Right cardiac atrium (tissue), 5 donors: ENCODE results near the gene INTS4. TPM values are rescaled to one million over a fixed set of nuclear protein-coding genes. Genes with fewer than 3 reads are reported as not detected.
"Not testable (repeated sequence)": the region's sequence is repeated elsewhere in the genome, so short reads cannot be mapped to it uniquely, and the experiment has no call there.

ENCODE experiments used
- ATAC-seq, 2 donors: fragments of 200-7000 bp; cut with Tn5 transposase; one replicate each; pipeline versions ENCODE4 v1.8.0 to v1.9.1; 2020; ENCODE audit warnings: moderate library complexity in 2 of 2, mild to moderate bottlenecking in 1 of 2
- DNase-seq, 3 donors: peaks; one replicate each; pipeline ENCODE4 v3.0.0-alpha.2; 2020
- H3K27ac ChIP-seq: one replicate; pipeline ENCODE4 v1.5.1; 2013; ENCODE audit warnings: mild to moderate bottlenecking, low read length, control low read depth, moderate library complexity
- H3K27me3 ChIP-seq: one replicate; pipeline ENCODE4 v1.6.1; 2013; ENCODE audit not compliant: control insufficient read depth, insufficient read depth
- H3K4me1 ChIP-seq: one replicate; pipeline ENCODE4 v1.6.1; 2013; ENCODE audit warnings: low read length; ENCODE audit not compliant: control insufficient read depth, insufficient read depth
- H3K4me3 ChIP-seq: one replicate; pipeline ENCODE4 v1.5.1; 2013; ENCODE audit warnings: low read length, control low read depth
- H3K9me3 ChIP-seq: one replicate; pipeline ENCODE4 v1.6.1; 2013; ENCODE audit warnings: low read length; ENCODE audit not compliant: control insufficient read depth
- WGBS: extraction: QIAGEN DNeasy Blood & Tissue Kit; methylation state at CpG from one replicate; pipeline ENCODE4 v1.1.7; 2013; 5-methylcytosine and 5-hydroxymethylcytosine counted together
- intact Hi-C, 4 donors: fragments of 100-400 bp; cut with DNase I; formaldehyde crosslinking; loops; one replicate each; pipeline versions ENCODE4 v1.11.0 to v1.14.0; 2022 to 2023
- polyA plus RNA-seq: library from polyadenylated mRNA; stranded (reverse); fragments of 200-250 nt; gene quantifications from one replicate; pipeline ENCODE4 v1.2.3, GENCODE V29; 2013
- total RNA-seq, 4 donors: library from RNA; stranded (reverse); fragmentation: NEBNext Ultra II Directional; extraction: Animal tissue kit (Norgen Biotek cat#: 25700); gene quantifications; one replicate each; pipeline ENCODE4 v1.2.1, GENCODE V29; 2021
- donor health status: healthy with polysubstance abuse.
- donor health status: DM: no; HTN: yes; CAD: no.
- donor health status: DM: no; HTN: no; CAD: no.
- donor health status: DM: no; HTN: yes; CAD: no; lungs with severe emphysema.
- donor health status: DM: yes; HTN: yes; CAD: no.

The INTS4 gene
- total and polyA plus RNA-seq, 5 donors: 9.3 to 15.3 (median 14.9) TPM

DNA sequence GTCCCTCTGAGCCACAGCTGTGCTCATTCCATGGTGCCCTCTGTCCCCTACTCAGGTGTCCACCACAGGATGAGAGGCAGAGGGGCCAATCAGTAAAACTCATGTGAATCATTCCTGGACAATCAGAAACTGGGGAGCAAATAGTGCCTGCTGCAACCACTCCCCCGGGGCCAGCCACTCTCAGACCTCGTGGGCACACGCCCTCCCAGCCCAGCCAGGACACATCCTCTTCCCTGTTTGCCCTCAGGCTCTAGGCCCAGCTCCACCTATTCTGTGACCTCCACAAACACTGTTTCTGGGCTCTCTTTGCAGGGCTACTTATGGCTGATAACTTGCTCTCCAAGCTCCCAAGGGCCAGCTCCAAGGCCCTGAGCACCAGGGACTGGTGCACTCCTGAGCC is 42.6 kb upstream of the INTS4 start:
- WGBS: 58% methylated on average over 3 of the region's 3 CpGs

DNA sequence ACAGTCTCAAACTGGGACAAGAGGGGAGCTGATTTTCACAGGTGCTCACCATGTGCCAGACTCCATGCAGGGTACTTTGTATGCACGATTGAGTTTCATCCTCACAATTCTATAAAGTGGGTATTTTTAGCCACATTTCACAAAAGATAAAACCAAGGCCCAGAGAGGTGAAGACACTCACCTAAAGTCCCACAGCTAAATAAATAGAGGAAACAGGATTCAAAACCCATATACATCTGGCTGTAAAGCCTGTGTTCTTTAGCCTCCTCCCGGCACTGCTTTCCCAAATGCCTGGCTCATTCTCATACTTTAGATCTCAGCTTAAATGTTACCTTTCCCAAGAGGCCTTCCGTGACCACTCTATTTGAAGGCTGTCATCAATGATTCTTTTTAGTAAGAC is 41.8 kb upstream of the INTS4 start:
- DNase-seq: no peak
- intact Hi-C loops: no loop called here
- Histone ChIP-seq H3K4me3 (no peak overlapping the region), H3K27ac (no peak overlapping the region), H3K4me1 (peaks cover 2% of the 10 kb centered on the region), H3K27me3 (no peaks in the 10 kb centered on the region), H3K9me3 (no peaks in the 10 kb centered on the region)
- 91% methylated on average over 3 of the region's 3 CpGs for WGBS
- no peak for ATAC-seq

More for the DNA sequence above, 42.6 kb upstream of the INTS4 start:
- intact Hi-C loops: no loop called here
- DNase-seq: no peak
- Histone ChIP-seq H3K27me3 (no peaks in the 10 kb centered on the region), H3K9me3 (no peaks in the 10 kb centered on the region), H3K4me1 (peaks cover 2% of the 10 kb centered on the region), H3K27ac (no peak overlapping the region), H3K4me3 (no peak overlapping the region)
- ATAC-seq: peak in 1 of 2 donors; percentile 19

GRCh38 chr11:78034623-78035022 is 40.2 kb upstream of the INTS4 start:
- no peak for DNase-seq
- H3K9me3 ChIP-seq: no peaks in the 10 kb centered on the region
- intact Hi-C loops: no loop called here
- ATAC-seq: no peak
- 72% methylated on average over 10 of the region's 10 CpGs for WGBS
- peaks cover 5% of the 10 kb centered on the region for H3K4me1 ChIP-seq
- no peak overlapping the region for H3K4me3 ChIP-seq
- H3K27me3 ChIP-seq: no peaks in the 10 kb centered on the region
- no peak overlapping the region for H3K27ac ChIP-seq

GRCh38 chr11:78033040-78033439 is 38.6 kb upstream of the INTS4 start:
- 68% methylated on average over 4 of the region's 4 CpGs for WGBS

DNA sequence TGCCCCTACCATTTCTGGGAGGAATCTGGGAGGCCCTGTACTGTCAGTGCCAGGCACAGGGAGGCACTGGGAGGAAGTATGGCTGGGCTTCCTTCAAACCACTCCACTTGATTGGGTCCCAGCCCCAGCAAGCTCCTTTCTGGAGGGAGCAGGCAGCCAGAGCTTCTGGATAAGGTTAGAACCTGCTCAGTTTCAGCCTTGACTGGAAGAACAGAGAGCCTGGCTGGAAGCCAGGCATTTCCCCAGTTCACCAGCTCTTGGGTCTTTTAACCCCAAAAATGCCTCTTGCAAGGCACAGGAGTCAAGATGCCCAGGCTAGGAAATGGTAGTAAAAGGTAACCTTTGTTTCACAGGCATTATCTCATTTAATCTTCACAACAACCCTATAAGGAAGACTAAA is 37.6 kb upstream of the INTS4 start:
- Histone ChIP-seq H3K27ac (no peak overlapping the region), H3K4me3 (no peak overlapping the region), H3K27me3 (no peaks in the 10 kb centered on the region), H3K9me3 (no peaks in the 10 kb centered on the region), H3K4me1 (peaks cover 5% of the 10 kb centered on the region)
- ATAC-seq (no peak), DNase-seq (no peak)
- intact Hi-C loops: no loop called here

More at GRCh38 chr11:78033040-78033439, 38.6 kb upstream of the INTS4 start:
- H3K27me3 ChIP-seq: no peaks in the 10 kb centered on the region
- no peaks in the 10 kb centered on the region for H3K9me3 ChIP-seq
- intact Hi-C loops: no loop called here
- no peak overlapping the region for H3K27ac ChIP-seq
- no peak for DNase-seq
- H3K4me3 ChIP-seq: no peak overlapping the region
- ATAC-seq: no peak
- peaks cover 5% of the 10 kb centered on the region for H3K4me1 ChIP-seq

DNA sequence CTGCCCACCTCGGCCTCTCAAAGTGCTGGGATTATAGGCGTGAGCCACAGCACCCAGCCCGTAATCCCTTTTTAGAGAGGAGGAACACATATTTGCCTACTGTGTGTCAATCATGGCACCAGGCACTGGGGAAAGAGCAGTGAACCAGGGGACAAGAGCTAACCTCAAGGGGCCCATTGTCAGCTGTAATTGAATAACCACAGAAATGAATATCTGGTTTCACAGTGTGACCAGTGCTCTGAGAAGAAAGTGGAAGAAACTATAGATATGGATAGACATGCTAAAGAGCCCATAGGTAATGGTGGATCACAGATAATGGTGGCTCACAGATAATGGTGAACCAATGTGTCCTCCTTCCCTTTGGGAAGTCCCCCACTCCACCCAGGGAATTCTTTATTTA is 37.2 kb upstream of the INTS4 start:
- no peak for ATAC-seq
- WGBS: 95% methylated on average over 3 of the region's 3 CpGs
- intact Hi-C loops: no loop called here

GRCh38 chr11:78030429-78031325 is 36.2 kb upstream of the INTS4 start:
- intact Hi-C loops: no loop called here
- DNase-seq: peak; percentile 63 to 87 (median 80)
- H3K4me3 ChIP-seq: no peak overlapping the region

More for the DNA sequence above, 37.2 kb upstream of the INTS4 start:
- Histone ChIP-seq H3K27ac (no peak overlapping the region), H3K27me3 (no peaks in the 10 kb centered on the region), H3K9me3 (no peaks in the 10 kb centered on the region), H3K4me3 (no peak overlapping the region), H3K4me1 (peaks cover 5% of the 10 kb centered on the region)
- no peak for DNase-seq

GRCh38 chr11:78028423-78028822 is 34.0 kb upstream of the INTS4 start:
- H3K27me3 ChIP-seq, H3K4me1 ChIP-seq, H3K27ac ChIP-seq, DNase-seq, H3K9me3 ChIP-seq, ATAC-seq, intact Hi-C loops, H3K4me3 ChIP-seq: not testable (repeated sequence)
- whole genome bisulfite sequencing: 85% methylated on average over 9 of the region's 9 CpGs

More at GRCh38 chr11:78030429-78031325, 36.2 kb upstream of the INTS4 start:
- H3K27me3 ChIP-seq: no peaks in the 10 kb centered on the region
- peaks cover 5% of the 10 kb centered on the region for H3K4me1 ChIP-seq
- ATAC-seq: peak; percentile 89 to 91
- H3K27ac ChIP-seq: no peak overlapping the region
- 17% methylated on average over 7 of the region's 7 CpGs for WGBS
- H3K9me3 ChIP-seq: no peaks in the 10 kb centered on the region

- Histone ChIP-seq H3K9me3 (no peaks in the 10 kb centered on the region), H3K4me3 (no peak overlapping the region), H3K27ac (no peak overlapping the region), H3K27me3 (no peaks in the 10 kb centered on the region), H3K4me1 (peaks cover 5% of the 10 kb centered on the region)
- 95% methylated on average over 2 of the region's 2 CpGs for WGBS
- no peak for DNase-seq
- intact Hi-C loops: no loop called here
- ATAC-seq: no peak
Observed at GRCh38 chr11:78027759-78028158, 33.3 kb upstream of the INTS4 start.

DNA sequence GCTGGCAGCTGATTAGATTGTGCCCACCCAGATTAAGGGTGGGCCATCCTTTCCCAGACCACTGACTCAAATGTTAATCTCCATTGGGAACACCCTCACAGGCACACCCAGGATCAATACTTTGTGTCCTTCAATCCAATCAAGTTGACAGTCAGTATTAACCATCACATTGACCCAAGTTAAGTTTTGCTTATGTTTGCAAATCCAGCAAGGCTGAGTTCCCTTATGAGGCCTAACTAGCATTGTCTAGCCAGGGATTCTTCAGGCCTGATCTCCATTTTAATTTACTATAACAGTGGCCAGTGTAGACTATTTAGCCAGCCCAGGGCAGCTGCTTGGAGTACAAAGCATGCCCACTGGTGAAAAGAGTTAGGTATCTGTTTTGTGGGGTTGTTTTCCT is 30.9 kb upstream of the INTS4 start:
- intact Hi-C loops: no loop called here
- H3K4me1 ChIP-seq: peaks cover under 1% of the 10 kb centered on the region
- no peak overlapping the region for H3K4me3 ChIP-seq
- H3K27ac ChIP-seq: no peak overlapping the region
- DNase-seq (no peak), ATAC-seq (no peak)
- H3K9me3 ChIP-seq: no peaks in the 10 kb centered on the region
- no peaks in the 10 kb centered on the region for H3K27me3 ChIP-seq

GRCh38 chr11:78023426-78023825 is 29.0 kb upstream of the INTS4 start:
- DNase-seq: no peak
- no peak overlapping the region for H3K27ac ChIP-seq
- H3K4me3 ChIP-seq: no peak overlapping the region
- H3K4me1 ChIP-seq: no peaks in the 10 kb centered on the region
- intact Hi-C loops: no loop called here
- no peaks in the 10 kb centered on the region for H3K9me3 ChIP-seq
- no peaks in the 10 kb centered on the region for H3K27me3 ChIP-seq
- WGBS: 81% methylated on average over 7 of the region's 7 CpGs
- ATAC-seq: no peak
